C4-2B (cell line): ENCODE data around the gene PPBP.

Source experiments
- H3K27ac ChIP-seq: fragments of 450-650 bp; 2 replicates; pipeline ENCODE4 v1.5.1; 2017
- CTCF ChIP-seq: fragments of 450-650 bp; conservative IDR thresholded peaks from 2 replicates; pipeline ENCODE4 v1.5.1; 2017; ENCODE audit warnings: mild to moderate bottlenecking
- ZFX ChIP-seq: fragments of 450-650 bp; IDR thresholded peaks from 2 replicates; pipeline ENCODE4 v1.6.1; 2017

Gene PPBP

GRCh38 chr4:74012130-74012529 is 24.1 kb upstream of the PPBP start:
- H3K27ac ChIP-seq = no peak overlapping the region
- TF ChIP-seq CTCF (no peak), ZFX (no peak)

- H3K27ac ChIP-seq = no peak overlapping the region
- TF ChIP-seq CTCF = no peak
- TF ChIP-seq ZFX = no peak
Measured at GRCh38 chr4:74009307-74009706, 21.3 kb upstream of the PPBP start.

GRCh38 chr4:74006009-74006476 is 18.1 kb upstream of the PPBP start:
- TF ChIP-seq ZFX (no peak), CTCF (no peak)
- no peak overlapping the region for H3K27ac ChIP-seq

- no peak for TF ChIP-seq ZFX
- TF ChIP-seq CTCF = no peak
- H3K27ac ChIP-seq = no peak overlapping the region
Measured at GRCh38 chr4:74005528-74005927, 17.5 kb upstream of the PPBP start.

- H3K27ac ChIP-seq = no peak overlapping the region
- TF ChIP-seq ZFX (no peak), CTCF (no peak)
Measured at GRCh38 chr4:74004668-74005067, 16.7 kb upstream of the PPBP start.

- TF ChIP-seq ZFX = no peak
- no peak for TF ChIP-seq CTCF
Measured at GRCh38 chr4:74000301-74000700, 12.3 kb upstream of the PPBP start.

GRCh38 chr4:73998040-73999011 is 10.3 kb upstream of the PPBP start, which contains the start of gene CXCL5:
CXCL5 (minus strand) TSS chr4:73998677; CDS start chr4:73998581, 96 bp downstream.
- TF ChIP-seq CTCF (no peak), ZFX (no peak)
- no peak within 1 kb of the TSS for H3K27ac ChIP-seq

More at GRCh38 chr4:74000301-74000700, 12.3 kb upstream of the PPBP start:
- no peak overlapping the region for H3K27ac ChIP-seq
